Renal cortical epithelial cell (primary cell): Measurements from ENCODE around the gene TMED1. TPM values are rescaled to one million over a fixed set of nuclear protein-coding genes. Genes with fewer than 3 reads are reported as not detected.
"Not testable (repeated sequence)": the region's sequence is repeated elsewhere in the genome, so short reads cannot be mapped to it uniquely, and the experiment has no call there.

Experiments
- DNase-seq: peaks from one replicate; pipeline ENCODE4 v3.0.0-alpha.2; 2011; ENCODE audit warnings: low read depth
- total RNA-seq: library from RNA; depleted of rRNA; stranded (reverse); fragments of >200 nt; gene quantifications from 2 replicates; pipeline ENCODE4 v1.2.3, GENCODE V29; 2014

TMED1 gene
- total RNA-seq, 1 donor from 2014 or later = 33.6 TPM

DNA sequence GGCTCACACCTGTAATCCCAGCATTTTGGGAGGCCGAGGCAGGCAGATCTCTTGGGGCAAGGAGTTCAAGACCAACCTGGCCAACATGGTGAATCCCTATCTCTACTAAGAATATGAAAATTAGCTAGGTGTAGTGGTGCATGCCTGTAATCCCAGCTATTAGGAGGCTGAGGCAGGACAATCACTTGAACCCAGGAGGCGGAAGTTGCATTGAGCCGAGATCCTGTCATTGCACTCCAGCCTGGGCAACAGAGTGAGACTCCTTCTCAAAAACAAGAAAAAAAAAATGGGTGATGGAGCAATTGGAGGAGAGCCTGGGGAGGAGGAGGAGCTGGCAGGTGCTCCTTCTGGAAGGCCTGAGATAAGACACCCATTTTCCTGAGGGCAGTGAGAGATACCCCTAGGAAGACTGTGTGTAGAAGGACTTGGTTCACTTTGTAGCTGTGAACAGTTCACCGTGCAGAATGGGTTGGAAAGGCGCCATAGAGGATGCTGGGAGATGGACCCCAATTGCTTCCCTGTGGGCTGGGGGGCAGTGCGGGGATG lies 26.6 kb upstream of the TMED1 start:
- no peak for DNase-seq

DNA sequence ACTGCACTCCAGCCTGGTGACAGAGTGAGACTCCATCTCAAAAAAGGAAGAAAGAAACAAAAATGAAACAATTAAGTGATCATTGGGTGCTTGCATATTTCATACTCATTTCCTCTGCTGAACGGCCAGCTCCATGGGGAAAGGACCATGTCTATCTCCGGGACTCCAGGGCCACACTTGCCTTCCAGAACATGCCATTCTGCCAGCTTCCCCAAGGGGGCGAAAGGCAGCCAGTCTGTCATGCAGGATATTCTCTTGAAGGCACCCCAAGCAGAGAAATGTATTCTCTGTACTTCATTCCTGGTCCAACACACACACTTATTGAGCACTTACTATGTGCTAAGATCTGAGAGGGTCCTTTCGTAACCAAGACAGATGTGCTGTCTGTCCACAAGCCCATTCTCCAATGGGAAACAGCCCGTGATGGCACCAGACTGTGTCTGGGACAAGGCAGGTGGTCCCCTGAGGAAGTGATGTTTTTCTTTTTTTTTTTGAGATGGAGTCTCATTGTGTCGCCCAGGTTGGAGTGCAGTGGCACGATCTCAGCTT lies 25.2 kb upstream of the TMED1 start:
- peak; percentile 26 for DNase-seq

DNA sequence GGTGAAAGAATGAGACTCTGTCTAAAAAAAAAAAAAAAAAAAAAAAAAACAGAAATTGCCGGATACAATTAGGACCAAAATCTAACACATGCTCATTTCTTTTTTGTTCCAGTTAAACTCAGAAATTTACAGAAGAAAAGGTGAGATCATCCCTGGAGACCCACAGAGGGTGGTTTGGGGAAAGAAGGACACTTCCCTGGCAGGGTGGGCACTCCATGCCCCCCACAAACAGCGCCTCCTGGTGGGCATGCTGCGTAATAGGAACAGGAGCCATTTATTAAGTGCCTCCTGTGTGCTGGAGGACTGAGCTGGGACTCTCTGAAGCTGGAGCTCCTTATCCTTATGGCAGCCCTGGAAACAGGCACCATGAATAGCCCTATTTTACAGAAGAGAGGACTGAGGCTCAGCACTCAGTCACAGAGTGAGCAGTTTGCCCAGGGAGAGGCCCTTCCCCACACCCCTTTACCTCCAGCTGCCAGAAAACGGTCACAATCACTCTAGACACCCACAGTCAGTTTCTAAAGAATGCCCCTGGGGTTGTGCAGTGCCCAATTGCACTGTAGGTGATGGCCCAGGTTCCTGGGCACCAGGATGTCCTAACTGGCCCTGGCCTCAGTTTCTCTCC lies 22.3 kb upstream of the TMED1 start:
- no peak for DNase-seq

DNA sequence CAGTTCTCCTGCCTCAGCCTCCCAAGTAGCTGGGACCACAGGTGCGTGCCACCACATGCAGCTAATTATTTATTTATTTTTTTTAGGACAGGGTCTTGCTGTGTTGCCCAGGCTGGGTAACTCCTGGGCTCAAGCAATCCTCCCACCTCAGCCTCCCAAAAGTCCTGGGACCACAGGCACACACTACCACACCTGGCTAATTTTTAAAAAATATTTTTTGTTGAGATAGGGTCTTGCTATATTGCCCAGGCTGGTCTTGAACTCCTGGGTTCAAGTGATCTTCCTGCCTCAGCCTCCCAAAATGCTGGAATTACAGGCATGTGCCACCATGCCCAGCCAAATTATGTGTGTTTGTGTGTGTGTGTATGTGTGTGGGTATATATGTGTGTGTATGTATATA lies 20.9 kb upstream of the TMED1 start:
- DNase-seq = not testable (repeated sequence)

DNA sequence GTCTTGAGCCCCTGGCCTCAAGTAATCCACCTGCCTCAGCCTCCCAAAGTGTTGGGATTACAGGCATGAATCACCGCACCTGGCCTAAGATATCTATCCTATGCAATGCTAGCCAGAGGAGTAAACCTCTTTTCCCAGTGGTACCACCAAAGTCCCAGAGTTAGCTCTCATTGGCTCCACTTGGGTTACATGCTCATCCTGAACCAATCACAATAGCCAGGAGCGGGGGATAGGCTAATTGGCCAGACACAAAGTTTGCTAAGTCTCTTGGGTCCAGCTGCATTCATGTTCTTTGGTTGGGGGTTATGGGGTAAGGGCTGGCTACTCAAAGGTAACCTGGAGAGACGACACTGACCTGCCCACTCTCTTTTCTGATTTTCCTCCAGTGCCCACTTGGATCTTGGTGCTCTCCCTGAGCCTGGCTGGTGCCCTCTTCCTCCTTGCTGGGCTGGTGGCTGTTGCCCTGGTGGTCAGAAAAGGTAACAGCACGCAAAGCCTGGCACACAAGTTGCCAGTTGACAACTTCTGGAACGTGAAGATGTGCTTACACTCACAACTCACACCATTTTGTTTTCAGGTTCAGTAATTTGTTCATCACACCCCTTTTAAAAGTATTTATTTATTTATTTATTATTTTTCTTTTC lies 20.0 kb upstream of the TMED1 start:
- no peak for DNase-seq

DNA sequence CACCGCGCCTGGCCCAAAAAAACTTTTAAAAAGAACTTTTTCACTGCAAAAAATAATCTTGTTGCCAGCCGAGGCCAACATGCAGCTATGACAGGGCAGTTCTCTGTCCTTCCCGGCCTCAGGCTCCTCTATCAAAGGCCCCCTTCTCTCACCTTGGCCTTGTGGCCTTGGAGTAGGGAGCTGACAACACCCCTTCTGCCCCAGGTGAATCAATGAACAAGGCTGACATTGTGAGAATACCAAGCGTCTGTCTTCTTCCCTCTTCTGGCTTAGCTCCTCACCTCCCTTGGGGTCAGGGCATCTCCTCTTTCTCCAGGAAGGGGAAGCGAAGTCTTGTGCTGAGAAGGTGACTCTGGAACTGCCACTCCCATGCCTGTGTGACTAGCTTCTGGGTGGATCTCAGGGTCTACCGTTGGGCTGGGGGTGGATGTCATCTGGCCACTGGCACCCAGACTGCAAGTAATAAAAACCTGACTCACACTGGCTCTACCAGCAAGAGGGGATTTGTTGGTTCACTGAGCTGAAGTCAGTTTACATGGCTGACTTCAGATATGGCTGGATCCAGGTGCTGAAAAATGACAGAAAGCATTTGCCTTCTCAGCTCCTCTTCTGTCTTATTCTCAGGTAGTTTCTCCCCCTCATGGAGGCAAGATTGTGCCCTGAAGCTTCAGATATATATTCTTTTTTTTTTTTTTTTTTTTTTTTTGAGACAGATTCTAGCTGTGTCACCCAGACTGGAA lies 18.5 kb upstream of the TMED1 start:
- DNase-seq = no peak

GRCh38 chr19:10852941-10853340 lies 16.9 kb upstream of the TMED1 start:
- no peak for DNase-seq

DNA sequence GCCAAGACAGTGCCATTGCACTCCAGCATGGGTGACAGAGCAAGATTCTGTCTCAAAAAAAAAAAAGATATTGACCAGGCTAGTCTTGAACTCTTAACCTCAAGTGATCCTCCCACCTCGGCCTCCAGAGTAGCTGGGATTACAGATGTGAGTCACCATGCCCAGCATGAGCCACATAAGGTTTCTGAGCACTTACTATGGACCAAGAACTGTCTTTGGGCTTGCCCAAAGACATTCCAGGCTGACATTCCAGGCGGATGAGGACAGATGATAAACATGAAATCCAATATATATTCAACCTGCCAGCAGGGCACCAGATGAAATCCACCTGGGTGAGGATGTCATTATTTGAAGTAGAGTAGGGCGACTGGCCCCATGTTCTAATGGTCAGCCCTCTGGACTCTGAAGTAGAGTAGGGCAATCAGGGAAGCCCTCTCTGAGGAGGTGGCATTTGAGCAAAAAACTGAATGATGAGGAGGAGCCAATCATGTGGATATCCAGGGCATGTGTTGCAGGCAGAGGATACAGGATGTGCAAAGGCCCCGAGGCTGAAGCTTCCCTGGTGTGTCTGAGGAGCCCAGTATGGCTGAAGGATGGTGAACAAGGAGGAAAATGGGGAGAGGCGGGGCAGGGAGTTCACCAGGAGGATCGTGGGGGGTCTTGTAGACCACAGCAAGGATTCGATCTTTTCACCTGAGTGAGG lies 16.2 kb upstream of the TMED1 start:
- DNase-seq = peak; percentile 13

GRCh38 chr19:10850631-10851030 lies 14.6 kb upstream of the TMED1 start:
- no peak for DNase-seq

GRCh38 chr19:10848230-10848856 lies 12.3 kb upstream of the TMED1 start, which contains the start of gene C19orf38:
Gene C19orf38 (plus strand): TSS chr19:10848415. CDS start chr19:10848509, 94 bp downstream.
- no peak for DNase-seq

GRCh38 chr19:10846500-10847202 lies 10.6 kb upstream of the TMED1 start:
- no peak for DNase-seq

- DNase-seq = no peak
Measured at GRCh38 chr19:10842788-10843187, 6.8 kb upstream of the TMED1 start.

DNA sequence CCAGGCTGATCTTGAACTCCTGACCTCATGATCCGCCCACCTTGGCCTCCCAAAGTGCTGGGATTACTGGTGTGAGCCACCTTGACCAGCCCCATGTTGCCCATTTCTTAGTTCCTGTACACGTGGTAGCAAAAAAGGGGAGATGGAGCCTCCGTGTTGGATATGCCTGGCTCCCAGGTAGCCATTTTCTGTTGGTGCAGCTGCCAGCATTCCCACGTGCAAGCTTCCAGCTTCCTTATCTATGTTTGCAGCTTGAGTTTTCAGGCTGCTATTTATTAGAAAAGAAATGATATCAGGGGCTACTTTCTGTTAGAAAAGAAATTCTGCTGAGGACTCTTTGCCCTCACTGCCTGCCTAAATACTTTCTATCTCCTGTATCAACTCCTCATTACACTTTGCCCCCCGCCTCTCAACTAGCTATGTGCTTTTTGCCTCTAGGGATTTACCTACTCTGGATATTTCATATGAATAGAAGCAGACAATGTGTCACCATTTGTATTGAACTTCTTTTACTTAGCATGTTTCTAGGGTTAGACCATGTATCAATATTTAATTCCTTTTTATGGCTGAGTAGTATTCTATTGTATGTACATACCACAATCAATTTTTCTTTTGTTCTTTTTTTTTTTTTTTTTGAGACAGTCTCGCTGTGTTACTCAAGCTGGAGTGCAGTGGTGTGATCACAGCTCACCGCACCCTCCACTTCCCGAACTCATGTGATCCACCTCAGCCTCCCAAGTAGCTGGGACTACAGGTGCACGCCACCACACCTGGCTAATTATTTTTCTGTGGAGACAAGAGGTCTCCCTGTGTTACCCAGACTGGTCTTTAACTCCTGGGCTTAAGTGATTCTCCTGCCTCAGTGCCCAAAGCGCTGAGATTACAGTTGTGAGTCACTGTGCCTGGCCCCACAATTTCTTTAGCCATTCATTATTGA lies 3.4 kb upstream of the TMED1 start:
- DNase-seq = no peak

DNA sequence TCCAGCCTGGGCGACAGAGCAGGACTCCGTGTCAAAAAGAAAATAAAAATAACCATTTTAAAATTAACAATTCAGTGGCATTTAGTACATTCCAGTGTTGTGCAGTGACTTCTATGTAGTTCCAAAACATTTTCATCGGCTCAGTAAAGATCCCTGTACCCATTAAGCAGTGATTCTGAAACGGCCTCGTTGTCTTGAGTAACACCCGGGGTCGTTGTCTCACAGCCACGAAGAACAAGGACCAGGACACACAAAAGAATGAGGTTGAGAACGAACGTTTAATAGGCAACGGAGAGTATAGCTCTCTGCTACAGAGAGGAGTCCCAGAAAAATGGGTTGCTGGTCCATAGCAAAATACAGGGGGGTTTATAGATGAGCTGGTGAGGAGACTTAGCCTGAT lies 2.4 kb upstream of the TMED1 start:
- DNase-seq = no peak

- not testable (repeated sequence) for DNase-seq
Measured at GRCh38 chr19:10837649-10838048, 1.6 kb upstream of the TMED1 start.

GRCh38 chr19:10836479-10837330 lies 693 bp upstream of the TMED1 start:
- no peak for DNase-seq

DNA sequence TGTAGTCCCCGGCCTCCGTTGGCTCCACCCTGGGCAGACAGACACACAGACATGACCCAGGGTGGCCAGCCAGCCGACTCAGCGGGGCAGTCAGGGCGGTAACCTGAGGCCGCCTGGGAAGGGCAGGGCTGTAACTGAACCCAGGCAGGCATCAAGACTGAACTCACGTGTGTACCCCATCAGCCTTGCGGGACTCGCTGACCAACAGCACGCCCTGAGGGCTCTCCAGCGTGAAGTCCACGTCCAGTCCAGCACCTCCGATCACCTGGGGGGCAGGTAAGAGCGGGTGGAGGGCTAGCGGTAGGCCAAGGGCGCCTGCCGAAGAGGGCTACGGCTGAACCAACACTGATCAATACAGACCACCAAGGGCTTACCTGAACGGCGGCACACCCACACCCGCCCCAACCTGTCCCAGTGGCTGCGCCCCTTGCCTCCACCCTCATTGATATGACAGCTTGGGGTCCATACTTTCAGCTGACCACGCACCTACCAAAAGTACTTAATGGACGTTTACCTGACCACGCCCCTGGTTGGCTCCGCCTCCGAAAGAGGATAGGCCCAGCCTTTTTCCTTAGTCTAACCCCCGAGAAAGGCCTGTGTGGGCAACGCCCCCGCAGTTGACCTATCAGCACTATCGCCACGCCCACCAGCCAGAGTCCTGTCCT lies 791 bp downstream of the TMED1 start:
- DNase-seq = peak; percentile 99

DNA sequence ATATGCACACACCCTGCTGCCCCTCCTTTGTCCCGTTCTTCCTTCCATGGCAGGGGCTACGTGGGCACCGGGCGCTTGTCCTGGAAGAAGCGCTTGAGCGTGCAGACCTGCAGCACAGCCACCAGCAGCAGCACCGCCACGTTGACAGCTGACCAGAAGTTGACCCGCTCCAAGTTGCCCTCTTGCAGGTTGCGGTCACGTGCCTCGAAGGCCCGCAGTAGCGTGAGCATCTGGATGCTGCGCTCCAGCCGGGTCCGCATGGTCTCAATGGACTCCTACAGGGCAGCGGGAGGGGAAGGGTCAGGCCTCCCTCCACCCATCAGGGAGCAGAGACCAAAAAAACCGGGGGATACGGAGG lies 3.1 kb downstream of the TMED1 start:
- no peak for DNase-seq
